NCI-H69 (cell line): ENCODE results near the gene PPIAL4G.
"Not testable (repeated sequence)": the region's sequence is repeated elsewhere in the genome, so short reads cannot be mapped to it uniquely, and the experiment has no call there.

Experiments used
- DNase-seq: peaks from one replicate; lab custom pipeline; 2025; lab: John Stamatoyannopoulos, UW

Gene PPIAL4G

GRCh38 chr1:148483029-148483428, at the start of gene PPIAL4G:
Gene PPIAL4G, minus strand, starts transcription at chr1:148483302. Its CDS starts 50 bp downstream, at chr1:148483252.
- DNase-seq: not testable (repeated sequence)

- not testable (repeated sequence) for DNase-seq
Measured at GRCh38 chr1:148532158-148532557, 49.1 kb upstream of the PPIAL4G start.

GRCh38 chr1:148529101-148529567, 46.0 kb upstream of the PPIAL4G start:
- DNase-seq: peak; percentile 91

- DNase-seq: not testable (repeated sequence)
Measured at GRCh38 chr1:148528591-148528990, 45.5 kb upstream of the PPIAL4G start.

- DNase-seq: not testable (repeated sequence)
Measured at GRCh38 chr1:148526587-148526986, 43.5 kb upstream of the PPIAL4G start.

GRCh38 chr1:148523205-148524144, 40.4 kb upstream of the PPIAL4G start:
- not testable (repeated sequence) for DNase-seq

GRCh38 chr1:148522561-148523204, 39.6 kb upstream of the PPIAL4G start:
- peak; percentile 94 for DNase-seq

GRCh38 chr1:148522072-148522471, 39.0 kb upstream of the PPIAL4G start:
- DNase-seq: peak; percentile 90

- DNase-seq: not testable (repeated sequence)
Measured at GRCh38 chr1:148514310-148514709, 31.2 kb upstream of the PPIAL4G start.

GRCh38 chr1:148512571-148513184, 29.6 kb upstream of the PPIAL4G start:
- not testable (repeated sequence) for DNase-seq

GRCh38 chr1:148493933-148494332, 10.8 kb upstream of the PPIAL4G start:
- DNase-seq: not testable (repeated sequence)

- not testable (repeated sequence) for DNase-seq
Measured at GRCh38 chr1:148481134-148481533, 2.0 kb downstream of the PPIAL4G start.

- DNase-seq: not testable (repeated sequence)
Measured at GRCh38 chr1:148459694-148460093, 23.4 kb downstream of the PPIAL4G start.

- not testable (repeated sequence) for DNase-seq
Measured at GRCh38 chr1:148458901-148459581, 24.1 kb downstream of the PPIAL4G start.

GRCh38 chr1:148458398-148458797, 24.7 kb downstream of the PPIAL4G start:
- not testable (repeated sequence) for DNase-seq

GRCh38 chr1:148452845-148453244, 30.3 kb downstream of the PPIAL4G start:
- not testable (repeated sequence) for DNase-seq

- DNase-seq: not testable (repeated sequence)
Measured at GRCh38 chr1:148439654-148440325, 43.3 kb downstream of the PPIAL4G start.

GRCh38 chr1:148435406-148435805, 47.7 kb downstream of the PPIAL4G start:
- DNase-seq: no peak

GRCh38 chr1:148434832-148435231, 48.3 kb downstream of the PPIAL4G start:
- DNase-seq: no peak

- not testable (repeated sequence) for DNase-seq
Measured at GRCh38 chr1:148432916-148433317, 50.2 kb downstream of the PPIAL4G start.
